Measurements from ENCODE around the gene SDK1.

DNA sequence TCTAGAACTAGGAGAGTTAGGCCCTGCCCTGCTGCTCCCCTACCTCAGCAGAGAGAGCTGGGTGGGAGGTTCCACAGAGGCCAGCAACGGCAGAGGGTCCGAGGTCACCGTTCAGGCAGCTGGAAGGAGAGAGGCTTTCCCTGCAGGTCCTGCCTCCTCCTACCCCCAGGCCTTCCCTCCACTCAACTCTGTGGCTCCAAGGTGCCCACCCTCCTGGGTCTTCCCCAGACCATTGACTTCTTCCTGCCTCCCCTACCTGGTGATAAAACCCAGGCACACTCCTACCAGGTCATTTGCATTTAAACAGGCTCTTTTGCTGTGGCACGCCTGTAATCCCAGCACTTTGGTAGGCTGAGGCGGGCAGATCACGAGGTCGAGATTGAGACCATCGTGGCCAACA, 865.8 kb downstream of the SDK1 start:
- no peak for TF ChIP-seq CTCF (IDR thresholded peaks at IDR 0.05)
- TF ChIP-seq POLR2A (IDR thresholded peaks at IDR 0.05) = no peak
- TF ChIP-seq POLR2AphosphoS5 (IDR thresholded peaks at IDR 0.05) = no peak
